Central memory CD8-positive, alpha-beta T cell (primary cell): Measurements from ENCODE around the gene UCP1.
"Not testable (repeated sequence)": the region's sequence is repeated elsewhere in the genome, so short reads cannot be mapped to it uniquely, and the experiment has no call there.

Experiments used
- ATAC-seq: fragments of 150-1000 bp; cut with Tn5 transposase; replicated peaks from 2 replicates; pipeline ENCODE4 v1.10.0; 2022; ENCODE audit warnings: mild to moderate bottlenecking, moderate FRiP score, moderate number of reproducible peaks; ENCODE audit not compliant: poor library complexity, severe bottlenecking; ENCODE audit errors: extremely low read depth
- DNase-seq, 2 donors: peaks; one replicate each; pipeline ENCODE4 v3.0.0; 2021; ENCODE audit warnings: low spot score in 2 of 2
- H3K27ac Mint-ChIP-seq: one replicate; pipeline ENCODE4 v1.8.0; 2022; ENCODE audit warnings: low read depth, mild to moderate bottlenecking, moderate library complexity, mixed read lengths
- H3K27me3 Mint-ChIP-seq: one replicate; pipeline ENCODE4 v1.8.0; 2022; ENCODE audit warnings: mixed read lengths
- H3K36me3 Mint-ChIP-seq: one replicate; pipeline ENCODE4 v1.8.0; 2022; ENCODE audit warnings: mild to moderate bottlenecking, moderate library complexity, mixed read lengths; ENCODE audit not compliant: insufficient read depth
- H3K4me1 Mint-ChIP-seq: one replicate; pipeline ENCODE4 v1.8.0; 2022; ENCODE audit warnings: mixed read lengths
- H3K4me3 Mint-ChIP-seq: one replicate; pipeline ENCODE4 v1.8.0; 2022; ENCODE audit warnings: mild to moderate bottlenecking, moderate library complexity, mixed read lengths
- H3K9me3 Mint-ChIP-seq: one replicate; pipeline ENCODE4 v1.8.0; 2022; ENCODE audit warnings: mixed read lengths

Gene UCP1

GRCh38 chr4:140523370-140523856 is 45.3 kb downstream of the UCP1 start:
- ATAC-seq (no peak), DNase-seq (no peak)
- H3K36me3 Mint-ChIP-seq: peaks cover 4% of the 10 kb centered on the region
- H3K4me3 Mint-ChIP-seq: peak overlapping the region; percentile 81
- H3K27ac Mint-ChIP-seq: peak overlapping the region; percentile 73
- H3K9me3 Mint-ChIP-seq: no peaks in the 10 kb centered on the region
- no peaks in the 10 kb centered on the region for H3K27me3 Mint-ChIP-seq
- H3K4me1 Mint-ChIP-seq: peaks cover 13% of the 10 kb centered on the region

GRCh38 chr4:140515423-140515822 is 53.3 kb downstream of the UCP1 start:
- peaks cover 50% of the 10 kb centered on the region for H3K27me3 Mint-ChIP-seq
- DNase-seq (no peak), ATAC-seq (no peak)
- no peaks in the 10 kb centered on the region for H3K4me1 Mint-ChIP-seq
- no peak overlapping the region for H3K27ac Mint-ChIP-seq
- no peak overlapping the region for H3K4me3 Mint-ChIP-seq
- no peaks in the 10 kb centered on the region for H3K9me3 Mint-ChIP-seq
- no peaks in the 10 kb centered on the region for H3K36me3 Mint-ChIP-seq

GRCh38 chr4:140513765-140514164 is 55.0 kb downstream of the UCP1 start:
- DNase-seq, ATAC-seq, H3K36me3 Mint-ChIP-seq, H3K4me1 Mint-ChIP-seq, H3K27ac Mint-ChIP-seq, H3K9me3 Mint-ChIP-seq, H3K4me3 Mint-ChIP-seq: not testable (repeated sequence)
- peaks cover 66% of the 10 kb centered on the region for H3K27me3 Mint-ChIP-seq
